IPS-NIHi11 (cell line): ENCODE data around the gene YTHDF1.
A peak's percentile ranks its signal among the peaks of the same experiment; 100 is the strongest.
"Not testable (repeated sequence)": the region's sequence is repeated elsewhere in the genome, so short reads cannot be mapped to it uniquely, and the experiment has no call there.

Source experiments
- DNase-seq: peaks from one replicate; pipeline ENCODE4 v3.0.0; 2012; ENCODE audit warnings: mixed read lengths, low spot score

Gene YTHDF1

GRCh38 chr20:63216041-63216848, at the start of gene YTHDF1:
TSS of gene YTHDF1 (minus strand) at chr20:63216131. CDS start at chr20:63215892, 239 bp downstream.
- peak; percentile 99 for DNase-seq

DNA sequence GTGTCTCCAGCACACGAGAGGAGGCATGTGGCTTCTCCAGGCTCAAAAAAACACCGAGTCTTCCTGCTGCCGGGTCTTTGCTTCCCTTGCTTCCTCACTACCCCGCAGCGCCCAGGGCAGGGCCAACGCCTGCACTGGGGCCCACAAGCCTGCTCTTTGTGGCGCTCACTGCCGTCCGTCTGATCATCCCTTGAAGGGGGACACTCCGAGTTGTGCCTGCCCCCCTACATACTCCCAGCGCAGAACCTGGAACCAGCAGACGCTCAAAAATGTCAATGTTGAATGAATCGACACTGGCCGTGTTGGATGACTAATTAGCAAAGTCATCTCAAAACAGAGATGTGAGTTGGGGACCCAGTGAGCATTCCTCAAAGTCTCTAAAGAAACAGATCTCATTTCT, 48.6 kb upstream of the YTHDF1 start:
- no peak for DNase-seq

GRCh38 chr20:63264000-63264399, 48.1 kb upstream of the YTHDF1 start:
- no peak for DNase-seq

- no peak for DNase-seq
Observed at GRCh38 chr20:63262836-63263235, 46.9 kb upstream of the YTHDF1 start.

DNA sequence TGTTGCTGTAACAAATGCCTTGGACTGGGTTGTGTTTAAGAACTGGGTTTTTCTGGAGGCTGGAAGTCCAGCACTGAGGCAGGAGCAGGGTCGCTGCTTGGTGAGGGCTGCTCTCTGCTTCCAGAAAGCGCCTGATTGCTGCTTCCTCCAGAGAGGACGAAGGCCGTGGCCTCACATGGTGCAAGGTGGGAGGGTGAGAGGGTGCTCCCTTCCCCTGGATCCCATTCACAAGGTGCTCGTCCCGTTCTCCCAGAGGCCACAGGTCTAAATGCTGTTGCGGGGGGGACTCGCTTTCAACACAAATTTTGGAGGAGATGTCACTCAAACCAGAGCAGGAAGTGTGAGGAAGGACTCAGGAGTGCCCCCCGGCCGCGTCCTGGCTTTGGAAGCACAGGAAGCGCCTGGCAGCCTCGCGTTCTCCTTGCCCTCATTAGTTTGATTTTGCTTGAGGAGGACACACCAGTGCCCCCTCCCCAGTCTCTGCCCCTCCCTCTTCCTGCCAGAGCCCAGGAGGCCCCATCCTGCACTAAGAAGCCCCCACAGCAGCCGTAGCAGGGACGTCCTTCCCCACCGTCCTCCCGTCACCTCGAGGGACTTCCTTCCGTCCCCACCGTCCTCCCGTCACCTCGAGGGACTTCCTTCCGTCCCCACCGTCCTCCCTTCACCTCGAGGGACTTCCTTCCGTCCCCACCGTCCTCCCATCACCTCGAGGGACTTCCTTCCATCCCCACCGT, 46.0 kb upstream of the YTHDF1 start:
- DNase-seq = no peak

GRCh38 chr20:63261060-63261794, 45.3 kb upstream of the YTHDF1 start:
- DNase-seq = no peak

- no peak for DNase-seq
Observed at GRCh38 chr20:63260521-63260920, 44.6 kb upstream of the YTHDF1 start.

DNA sequence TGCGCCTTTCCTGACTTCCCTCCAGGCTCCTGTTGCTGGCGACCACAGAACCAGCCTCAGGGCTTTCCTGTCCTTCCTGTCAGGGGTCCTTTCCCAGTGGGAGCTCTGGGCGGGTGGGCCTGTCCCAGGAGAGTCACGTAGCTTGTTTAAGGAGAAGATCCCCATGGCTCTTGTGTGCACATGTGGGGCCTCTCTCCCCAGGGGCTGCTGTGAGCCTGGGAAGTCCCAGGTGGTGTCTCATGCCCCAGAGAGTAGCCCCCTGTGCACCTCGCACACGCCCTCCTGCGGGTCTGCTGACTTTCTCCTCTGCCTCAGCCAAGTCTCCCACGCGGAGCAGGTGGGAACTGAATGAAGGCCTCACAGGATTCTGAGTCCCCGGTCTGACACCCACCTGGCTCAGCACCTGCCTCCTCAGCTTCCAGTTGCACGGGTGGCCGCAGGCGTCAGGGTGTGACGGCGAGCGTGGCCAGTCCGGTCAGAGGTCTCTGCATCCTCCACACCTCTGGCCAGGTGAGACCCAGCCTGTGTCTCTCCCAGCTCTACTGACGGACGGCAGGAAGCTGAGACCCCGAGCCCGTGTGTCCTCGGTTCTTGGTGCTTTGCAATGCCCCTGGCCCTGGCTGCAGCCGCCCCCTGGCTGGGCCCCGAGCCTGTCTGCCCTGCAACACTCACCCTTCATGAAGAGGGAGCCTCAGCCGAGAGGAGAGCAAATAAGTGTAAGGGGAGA, 44.0 kb upstream of the YTHDF1 start:
- DNase-seq = no peak

DNA sequence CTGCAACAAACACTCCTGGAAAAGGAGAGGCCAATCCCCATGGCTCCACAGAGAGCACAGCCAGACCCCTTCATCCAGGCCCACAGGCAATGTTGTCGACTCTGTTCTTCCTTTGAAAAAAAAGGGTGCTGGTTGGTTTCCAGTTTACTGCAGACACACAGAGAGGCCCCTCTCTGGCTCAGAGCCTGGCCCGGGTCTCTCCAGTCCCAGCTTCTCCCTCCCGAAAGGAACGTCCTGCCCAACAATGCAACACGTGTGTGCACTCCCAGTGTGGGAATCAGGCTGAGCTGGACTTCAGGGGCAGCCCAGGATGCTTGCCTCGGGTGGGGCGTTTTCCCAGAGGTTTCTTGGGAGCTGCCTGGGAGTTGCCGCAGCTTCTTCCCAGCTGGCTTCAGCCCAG, 42.9 kb upstream of the YTHDF1 start:
- no peak for DNase-seq

GRCh38 chr20:63257629-63258028, 41.7 kb upstream of the YTHDF1 start:
- DNase-seq = no peak

GRCh38 chr20:63256954-63257353, 41.0 kb upstream of the YTHDF1 start:
- no peak for DNase-seq

GRCh38 chr20:63255931-63256704, 40.2 kb upstream of the YTHDF1 start:
- no peak for DNase-seq

GRCh38 chr20:63254606-63255384, 38.9 kb upstream of the YTHDF1 start:
- peak; percentile 78 for DNase-seq

DNA sequence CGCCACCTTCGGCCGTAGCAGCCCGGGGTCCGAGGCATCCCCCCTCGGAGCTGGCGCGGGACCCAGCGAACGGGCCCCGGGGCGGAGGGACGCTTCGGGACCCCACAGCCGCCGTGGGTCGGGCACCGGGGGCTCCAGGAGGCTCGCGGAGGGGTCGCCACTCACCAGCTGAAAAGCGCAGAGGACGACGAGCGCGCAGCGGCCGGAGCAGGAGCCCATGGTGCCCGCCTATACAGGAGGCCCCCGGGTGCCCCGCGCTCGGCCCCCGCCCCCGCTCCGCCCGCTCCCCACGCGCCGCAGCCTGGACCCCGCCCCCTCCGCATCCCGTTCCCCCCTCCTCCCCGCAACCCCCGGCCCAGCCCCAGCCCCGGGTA, 38.3 kb upstream of the YTHDF1 start, which contains the start of gene NKAIN4:
Gene NKAIN4, minus strand, starts transcription at position 232 of the 374 bp plus-strand sequence. Its CDS starts 13 bp downstream, at position 219.
- DNase-seq = no peak

DNA sequence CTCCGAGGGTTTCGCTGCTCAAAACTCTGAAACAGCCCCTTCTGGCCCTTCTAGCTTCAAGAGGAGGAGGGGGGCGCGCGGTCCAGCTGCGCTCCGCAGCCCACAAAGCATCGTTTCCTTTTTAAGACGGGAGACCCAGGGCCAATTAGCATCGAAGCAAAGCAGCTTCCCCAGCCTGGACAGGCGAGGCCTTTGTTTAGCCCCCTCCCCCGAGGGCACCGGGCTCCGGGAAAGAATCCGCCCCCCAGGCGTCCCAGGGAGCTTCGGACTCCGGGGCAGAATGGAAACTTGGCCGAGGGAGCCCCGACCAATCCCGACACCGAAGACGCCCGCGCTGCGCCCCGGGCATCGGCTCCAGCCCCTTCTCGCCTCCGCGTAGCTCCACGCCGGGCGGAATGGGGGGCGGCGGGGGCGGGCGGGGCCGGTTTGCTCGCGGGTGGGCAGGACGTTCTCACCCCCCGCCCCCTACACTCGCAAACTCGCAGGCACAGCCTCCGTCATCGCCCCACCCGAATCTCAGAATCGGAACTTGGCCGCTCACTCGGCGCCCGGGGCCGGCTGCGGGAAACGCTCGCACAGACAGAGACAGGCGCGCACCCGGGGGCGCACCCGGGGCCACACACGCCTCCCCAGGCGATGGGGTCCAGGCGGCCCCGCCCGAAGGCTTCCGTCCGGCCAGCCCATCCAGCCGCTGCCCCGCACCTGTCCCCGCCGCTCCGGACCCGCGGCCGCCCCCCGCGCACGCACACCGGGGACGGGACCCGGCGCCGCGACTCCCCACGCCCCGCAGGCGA, 37.7 kb upstream of the YTHDF1 start:
- peak; percentile 86 for DNase-seq

DNA sequence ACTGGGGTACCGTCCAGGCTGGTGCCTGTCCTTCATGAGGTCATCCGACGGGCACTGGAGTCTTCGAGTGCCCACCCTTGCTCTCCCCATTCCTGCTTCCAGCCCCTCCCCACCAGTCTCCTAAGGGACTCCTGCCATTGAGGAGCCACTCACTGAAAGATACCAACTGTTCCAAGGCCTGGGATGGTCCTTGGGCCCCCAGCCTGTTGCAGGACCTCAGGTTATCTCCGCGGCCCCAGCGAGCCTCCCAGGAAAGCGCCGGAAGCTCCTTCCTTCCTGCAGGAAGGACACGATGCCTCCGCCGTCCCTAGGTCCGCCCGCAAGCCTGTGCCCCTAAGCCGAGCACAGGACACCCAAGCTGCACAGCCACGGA, 37.1 kb upstream of the YTHDF1 start:
- DNase-seq = no peak

DNA sequence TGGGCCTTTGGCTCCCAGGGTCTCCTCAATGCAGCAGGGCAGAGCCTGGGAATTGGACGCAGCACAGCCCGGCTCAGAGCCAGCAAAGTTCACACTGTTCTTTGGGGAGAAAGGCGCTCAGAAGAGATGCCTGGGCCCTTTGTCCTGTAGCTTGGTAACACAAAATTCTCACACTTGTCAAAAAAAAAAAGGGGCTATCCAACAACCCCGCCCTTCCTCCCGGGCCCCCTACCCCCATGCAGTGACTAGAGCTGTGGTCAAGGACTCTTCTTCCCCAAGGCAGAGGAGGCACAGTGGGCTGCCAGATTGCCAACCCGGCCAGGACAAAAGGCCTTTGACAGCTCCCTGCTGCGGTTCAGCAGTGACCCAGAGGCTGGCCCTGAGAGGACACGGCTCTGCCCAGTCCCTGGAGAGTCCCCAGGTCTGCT, 36.4 kb upstream of the YTHDF1 start:
- DNase-seq = no peak

- not testable (repeated sequence) for DNase-seq
Observed at GRCh38 chr20:63251350-63251749, 35.4 kb upstream of the YTHDF1 start.

- DNase-seq = no peak
Observed at GRCh38 chr20:63249891-63250290, 34.0 kb upstream of the YTHDF1 start.
